ENCODE results near the gene RAPGEFL1.

DNA sequence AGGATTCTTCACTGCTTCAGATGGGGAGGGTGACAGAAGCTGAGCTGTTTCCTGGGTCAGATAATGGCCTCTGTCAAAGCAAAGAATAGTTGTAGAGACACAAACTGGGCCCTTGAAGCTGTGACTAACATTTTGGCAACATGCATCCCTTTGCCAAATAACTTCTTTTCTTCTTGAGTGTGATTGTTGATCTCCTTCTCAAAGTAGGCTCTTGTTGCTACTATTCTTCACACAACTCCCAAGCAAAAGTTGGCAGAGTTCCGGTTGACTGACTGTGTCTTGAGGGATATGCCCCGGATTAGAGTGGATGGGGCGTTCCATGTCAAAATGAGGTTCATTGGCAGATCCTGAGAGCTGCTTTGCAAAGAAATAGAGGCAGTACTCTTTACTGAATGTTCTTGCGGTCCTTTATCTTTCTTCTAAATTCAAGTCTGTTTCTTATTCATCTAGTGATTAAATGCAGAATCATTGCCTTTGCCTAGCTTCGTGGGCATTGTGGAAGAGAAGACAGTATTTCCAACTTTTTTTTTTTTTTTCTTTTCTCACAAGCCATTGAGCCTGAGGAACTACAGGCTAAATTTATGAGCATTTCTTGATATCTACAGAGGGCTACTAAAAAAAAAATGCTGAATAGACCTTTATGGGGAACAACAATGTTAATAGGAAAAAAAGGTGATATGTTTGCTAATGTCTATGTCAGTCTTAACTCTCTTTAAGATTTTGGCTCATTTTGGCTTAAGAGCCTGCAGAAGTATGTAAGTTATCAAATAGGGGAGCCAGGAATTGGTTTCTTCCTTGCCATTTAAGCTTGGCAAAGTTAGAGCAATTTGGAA, 47.7 kb downstream of the RAPGEFL1 start:
- TF ChIP-seq, protein P1, sequence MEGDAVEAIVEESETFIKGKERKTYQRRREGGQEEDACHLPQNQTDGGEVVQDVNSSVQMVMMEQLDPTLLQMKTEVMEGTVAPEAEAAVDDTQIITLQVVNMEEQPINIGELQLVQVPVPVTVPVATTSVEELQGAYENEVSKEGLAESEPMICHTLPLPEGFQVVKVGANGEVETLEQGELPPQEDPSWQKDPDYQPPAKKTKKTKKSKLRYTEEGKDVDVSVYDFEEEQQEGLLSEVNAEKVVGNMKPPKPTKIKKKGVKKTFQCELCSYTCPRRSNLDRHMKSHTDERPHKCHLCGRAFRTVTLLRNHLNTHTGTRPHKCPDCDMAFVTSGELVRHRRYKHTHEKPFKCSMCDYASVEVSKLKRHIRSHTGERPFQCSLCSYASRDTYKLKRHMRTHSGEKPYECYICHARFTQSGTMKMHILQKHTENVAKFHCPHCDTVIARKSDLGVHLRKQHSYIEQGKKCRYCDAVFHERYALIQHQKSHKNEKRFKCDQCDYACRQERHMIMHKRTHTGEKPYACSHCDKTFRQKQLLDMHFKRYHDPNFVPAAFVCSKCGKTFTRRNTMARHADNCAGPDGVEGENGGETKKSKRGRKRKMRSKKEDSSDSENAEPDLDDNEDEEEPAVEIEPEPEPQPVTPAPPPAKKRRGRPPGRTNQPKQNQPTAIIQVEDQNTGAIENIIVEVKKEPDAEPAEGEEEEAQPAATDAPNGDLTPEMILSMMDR (IDR thresholded peaks at IDR 0.05 in 4 of 5, conservative IDR thresholded peaks at IDR 0.05 in 1 of 5): no peak
- no peak for TF ChIP-seq POLR2A (IDR thresholded peaks at IDR 0.05)

Measured in gastrocnemius medialis (tissue), 4 donors.